ENCODE data around the gene SETD5.

The SETD5 gene

DNA sequence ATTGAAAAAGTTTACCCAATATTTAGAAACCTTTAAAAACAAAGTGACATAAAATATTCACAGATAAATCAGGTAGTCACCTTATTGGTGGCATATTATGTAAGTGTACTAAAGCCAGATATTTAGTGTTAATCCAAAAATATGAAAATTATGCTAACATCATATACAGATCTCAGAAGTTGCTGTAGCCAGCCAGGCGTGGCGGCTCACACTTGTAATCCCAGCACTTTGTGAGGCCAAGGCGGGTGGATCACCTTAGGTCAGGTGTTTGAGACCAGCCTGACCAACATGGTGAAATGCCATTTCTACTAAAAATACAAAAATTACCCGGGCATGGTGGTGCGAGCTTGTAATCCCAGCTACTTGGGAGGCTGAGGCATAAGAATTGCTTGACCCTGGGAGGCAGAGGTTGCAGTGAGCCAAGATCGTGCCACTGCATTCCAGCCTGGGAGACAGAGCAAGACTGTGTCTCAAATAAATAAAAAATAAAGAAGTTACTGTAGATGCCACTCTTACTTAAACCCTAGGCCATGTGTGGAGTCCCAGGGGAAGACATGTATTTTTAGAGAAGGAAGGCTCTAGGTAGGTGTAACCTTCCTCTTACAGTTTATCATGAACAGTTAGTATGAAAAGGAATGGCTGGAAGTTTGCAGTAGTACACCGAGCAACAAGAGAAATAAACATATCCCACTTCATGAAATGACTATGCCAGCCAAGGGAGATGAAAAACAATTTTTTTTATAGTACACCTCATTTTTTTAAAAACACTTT is 9.6 kb downstream of the SETD5 start:
- Mint-ChIP-seq H3K4me3 (no peak overlapping the region), H3K4me1 (peaks cover 61% of the 10 kb centered on the region), H3K27me3 (ENCODE audit: low read depth) (no peaks in the 10 kb centered on the region), H3K36me3 (ENCODE audit: low read depth) (peaks cover 34% of the 10 kb centered on the region), H3K27ac (no peak overlapping the region), H3K9me3 (peaks cover 7% of the 10 kb centered on the region)
- TF ChIP-seq, protein P1, sequence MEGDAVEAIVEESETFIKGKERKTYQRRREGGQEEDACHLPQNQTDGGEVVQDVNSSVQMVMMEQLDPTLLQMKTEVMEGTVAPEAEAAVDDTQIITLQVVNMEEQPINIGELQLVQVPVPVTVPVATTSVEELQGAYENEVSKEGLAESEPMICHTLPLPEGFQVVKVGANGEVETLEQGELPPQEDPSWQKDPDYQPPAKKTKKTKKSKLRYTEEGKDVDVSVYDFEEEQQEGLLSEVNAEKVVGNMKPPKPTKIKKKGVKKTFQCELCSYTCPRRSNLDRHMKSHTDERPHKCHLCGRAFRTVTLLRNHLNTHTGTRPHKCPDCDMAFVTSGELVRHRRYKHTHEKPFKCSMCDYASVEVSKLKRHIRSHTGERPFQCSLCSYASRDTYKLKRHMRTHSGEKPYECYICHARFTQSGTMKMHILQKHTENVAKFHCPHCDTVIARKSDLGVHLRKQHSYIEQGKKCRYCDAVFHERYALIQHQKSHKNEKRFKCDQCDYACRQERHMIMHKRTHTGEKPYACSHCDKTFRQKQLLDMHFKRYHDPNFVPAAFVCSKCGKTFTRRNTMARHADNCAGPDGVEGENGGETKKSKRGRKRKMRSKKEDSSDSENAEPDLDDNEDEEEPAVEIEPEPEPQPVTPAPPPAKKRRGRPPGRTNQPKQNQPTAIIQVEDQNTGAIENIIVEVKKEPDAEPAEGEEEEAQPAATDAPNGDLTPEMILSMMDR (IDR thresholded peaks at IDR 0.05; ENCODE audit: unreplicated experiment in 3 of 3) = no peak

DNA sequence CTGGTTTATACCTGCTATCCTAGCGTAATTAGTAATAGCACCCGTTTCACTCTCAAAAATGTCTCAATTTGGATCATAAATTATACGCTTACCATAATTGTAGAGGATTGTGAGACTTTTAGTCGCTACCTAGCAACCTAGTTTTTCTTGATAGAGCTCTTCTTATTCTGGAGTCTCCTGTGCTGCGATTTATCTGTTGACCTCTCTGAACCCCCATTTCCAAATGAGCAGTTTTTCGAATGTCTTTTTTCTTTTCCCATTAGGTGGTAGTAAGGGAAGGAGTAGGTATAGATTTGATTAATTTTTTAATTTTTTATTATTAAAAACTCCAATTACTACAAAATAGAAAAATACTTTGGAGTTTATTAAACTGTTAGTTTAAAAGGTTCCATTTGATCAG is 10.6 kb downstream of the SETD5 start:
- Mint-ChIP-seq H3K27me3 (ENCODE audit: low read depth) (no peaks in the 10 kb centered on the region), H3K36me3 (ENCODE audit: low read depth) (peaks cover 35% of the 10 kb centered on the region), H3K4me3 (no peak overlapping the region), H3K9me3 (peaks cover 7% of the 10 kb centered on the region), H3K27ac (peak overlapping the region in 1 of 3 experiments; percentile 40), H3K4me1 (peaks cover 51% of the 10 kb centered on the region)
- TF ChIP-seq, protein P1 (IDR thresholded peaks at IDR 0.05; ENCODE audit: unreplicated experiment in 3 of 3) = no peak

DNA sequence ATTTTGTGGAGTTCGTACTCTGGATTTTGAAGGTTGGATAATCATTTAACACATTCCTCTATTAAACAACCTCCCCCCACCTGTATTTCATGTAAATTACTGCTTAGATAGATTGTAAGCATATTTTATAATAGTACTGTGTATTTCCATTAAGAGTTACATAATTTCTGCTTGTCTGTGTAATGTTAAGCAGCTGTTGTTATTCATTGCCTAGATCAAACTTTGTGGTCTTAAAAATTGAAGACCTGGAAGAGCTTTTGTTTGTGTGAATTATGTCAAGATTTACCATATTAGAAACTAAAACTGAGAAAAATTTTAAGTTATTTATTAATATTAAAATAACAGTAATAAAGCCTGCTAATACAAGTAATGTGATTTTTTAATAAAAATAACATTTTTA is 11.1 kb downstream of the SETD5 start:
- TF ChIP-seq, protein P1 (IDR thresholded peaks at IDR 0.05; ENCODE audit: unreplicated experiment in 3 of 3) = no peak
- H3K36me3 Mint-ChIP-seq (ENCODE audit: low read depth) = peaks cover 40% of the 10 kb centered on the region
- H3K27me3 Mint-ChIP-seq (ENCODE audit: low read depth) = no peaks in the 10 kb centered on the region
- no peak overlapping the region for H3K4me3 Mint-ChIP-seq
- peaks cover 47% of the 10 kb centered on the region for H3K4me1 Mint-ChIP-seq
- H3K27ac Mint-ChIP-seq = peak overlapping the region; percentile 40 to 53 (median 43)
- peaks cover 7% of the 10 kb centered on the region for H3K9me3 Mint-ChIP-seq

DNA sequence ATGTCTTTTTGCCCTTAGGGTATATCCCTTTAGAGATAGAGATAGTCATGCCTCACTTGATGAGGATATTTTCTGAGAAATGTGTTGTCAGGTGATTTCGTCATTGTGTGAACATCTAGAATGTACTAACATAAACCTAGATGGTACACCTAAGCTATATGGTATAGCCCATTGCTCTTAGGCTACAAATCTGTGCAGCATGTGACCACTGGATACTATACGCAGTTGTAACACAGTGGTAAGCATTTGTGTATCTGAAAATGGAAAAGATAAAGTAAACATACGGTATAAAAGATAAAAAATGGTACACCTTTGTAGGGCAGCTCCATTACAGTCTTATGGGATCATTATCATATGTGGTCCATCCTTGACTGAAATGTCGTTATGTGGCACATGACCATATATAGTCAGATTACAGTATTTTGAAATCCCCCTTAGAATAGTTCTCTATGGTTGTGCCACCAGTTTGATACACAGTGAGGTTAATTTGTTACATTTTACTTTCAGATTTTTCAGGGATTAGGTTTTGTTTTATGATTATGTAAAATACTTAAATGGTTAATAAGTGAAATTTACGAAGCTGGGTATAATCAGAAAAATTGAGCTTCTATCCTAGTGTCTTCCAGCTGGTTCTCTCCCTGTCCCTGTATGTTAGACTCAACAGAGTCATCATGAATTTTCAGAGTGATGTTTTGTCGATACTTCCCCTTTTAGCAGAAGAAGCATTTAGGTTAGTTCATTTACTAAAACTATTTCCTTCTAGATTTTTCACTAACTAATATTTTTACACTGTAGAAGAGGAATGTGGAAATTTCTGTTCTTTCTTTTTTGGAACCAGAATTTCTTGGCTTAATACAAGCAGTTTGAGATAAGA is 12.8 kb downstream of the SETD5 start:
- peaks cover 38% of the 10 kb centered on the region for H3K4me1 Mint-ChIP-seq
- peak overlapping the region in 1 of 3 experiments; percentile 46 for H3K27ac Mint-ChIP-seq
- H3K36me3 Mint-ChIP-seq (ENCODE audit: low read depth) = peaks cover 44% of the 10 kb centered on the region
- H3K27me3 Mint-ChIP-seq (ENCODE audit: low read depth) = no peaks in the 10 kb centered on the region
- TF ChIP-seq, protein P1 (IDR thresholded peaks at IDR 0.05; ENCODE audit: unreplicated experiment in 3 of 3) = no peak
- peaks cover 7% of the 10 kb centered on the region for H3K9me3 Mint-ChIP-seq
- no peak overlapping the region for H3K4me3 Mint-ChIP-seq

DNA sequence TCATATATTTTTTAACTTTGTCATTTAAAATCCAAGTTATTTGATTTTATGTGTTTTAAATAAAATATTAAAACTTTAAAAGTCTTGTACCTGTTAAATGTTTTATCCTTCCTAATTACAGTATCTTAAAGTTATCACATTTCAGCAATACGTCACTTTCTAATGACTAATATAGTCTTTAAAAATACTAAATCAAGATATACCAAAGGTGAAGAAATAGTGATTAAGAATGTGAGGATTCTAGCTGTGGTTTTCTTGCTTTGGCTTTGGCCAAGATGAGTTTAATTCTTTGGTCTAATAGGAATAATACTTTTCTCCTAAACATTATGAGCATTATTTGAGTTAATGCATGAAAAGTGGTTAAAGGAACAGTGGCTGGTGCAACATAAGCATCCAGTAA is 13.9 kb downstream of the SETD5 start:
- TF ChIP-seq, protein P1 (IDR thresholded peaks at IDR 0.05; ENCODE audit: unreplicated experiment in 3 of 3) = no peak
- H3K27me3 Mint-ChIP-seq (ENCODE audit: low read depth) = no peaks in the 10 kb centered on the region
- H3K4me1 Mint-ChIP-seq = peaks cover 37% of the 10 kb centered on the region
- H3K36me3 Mint-ChIP-seq (ENCODE audit: low read depth) = peaks cover 51% of the 10 kb centered on the region
- H3K4me3 Mint-ChIP-seq = no peak overlapping the region
- no peak overlapping the region for H3K27ac Mint-ChIP-seq
- H3K9me3 Mint-ChIP-seq = peaks cover 7% of the 10 kb centered on the region

Data from nephron (organoid).